IPS DF 6.9 (cell line): ENCODE results near the gene KRTAP1-5.

Source experiments
- DNase-seq: peaks from one replicate; pipeline ENCODE4 v3.0.0-alpha.2; 2013; ENCODE audit warnings: low read depth, low spot score
- H3K27ac ChIP-seq: one replicate; pipeline ENCODE4 v1.5.1; 2013; ENCODE audit warnings: low read length, control low read depth
- H3K27me3 ChIP-seq: 2 replicates; pipeline ENCODE4 v1.6.1; 2013; ENCODE audit warnings: mild to moderate bottlenecking, low read length; ENCODE audit not compliant: control insufficient read depth, insufficient read depth
- H3K36me3 ChIP-seq: 2 replicates; pipeline ENCODE4 v1.6.1; 2013; ENCODE audit warnings: low read length; ENCODE audit not compliant: control insufficient read depth, insufficient read depth
- H3K4me1 ChIP-seq: 2 replicates; pipeline ENCODE4 v1.6.1; 2013; ENCODE audit warnings: low read length; ENCODE audit not compliant: control insufficient read depth, insufficient read depth
- H3K4me3 ChIP-seq: 2 replicates; pipeline ENCODE4 v1.5.1; 2013; ENCODE audit warnings: mild to moderate bottlenecking, low read length
- H3K9me3 ChIP-seq: 2 replicates; pipeline ENCODE4 v1.6.1; 2013; ENCODE audit warnings: low read length, inconsistent platforms; ENCODE audit not compliant: control insufficient read depth, insufficient read depth
- WGBS: extraction: QIAGEN DNeasy Blood & Tissue Kit; methylation state at CpG from one replicate; pipeline ENCODE4 v1.1.7; 2013; ENCODE audit warnings: mixed read lengths, missing lambda C conversion rate; ENCODE audit not compliant: insufficient read length, insufficient coverage; 5-methylcytosine and 5-hydroxymethylcytosine counted together

The KRTAP1-5 gene

DNA sequence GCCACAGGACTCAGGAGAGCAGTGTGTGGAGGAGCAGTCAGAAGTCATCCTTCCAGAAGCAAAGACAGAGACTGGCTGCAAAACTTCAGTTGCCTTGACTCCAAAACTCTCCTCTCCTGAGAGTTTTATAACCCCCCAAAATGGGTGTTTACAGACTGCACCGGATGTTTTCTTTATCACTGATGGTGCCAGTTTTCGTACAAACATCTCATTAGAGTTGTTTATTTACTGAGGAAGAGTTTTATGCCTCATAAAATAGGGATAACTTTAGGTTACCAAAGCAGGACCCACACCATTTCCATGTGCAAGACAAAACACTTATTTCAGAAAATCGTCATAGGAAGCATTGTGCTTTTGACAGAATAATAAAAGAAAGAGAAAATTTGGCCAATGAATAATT lies 42.8 kb downstream of the KRTAP1-5 start, which contains the start of gene KRT40:
KRT40 (minus strand) TSS at position 101 of the 400 bp plus-strand sequence; CDS start at position 48, 53 bp downstream.
- Histone ChIP-seq H3K9me3 (no peaks in the 10 kb centered on the region), H3K36me3 (no peaks in the 10 kb centered on the region), H3K27me3 (no peaks in the 10 kb centered on the region), H3K4me3 (no peak within 1 kb of the TSS), H3K27ac (no peak within 1 kb of the TSS), H3K4me1 (no peaks in the 10 kb centered on the region)
- WGBS, result no CpG with 5 or more reads among the region's 3 CpGs
- DNase-seq, result no peak

DNA sequence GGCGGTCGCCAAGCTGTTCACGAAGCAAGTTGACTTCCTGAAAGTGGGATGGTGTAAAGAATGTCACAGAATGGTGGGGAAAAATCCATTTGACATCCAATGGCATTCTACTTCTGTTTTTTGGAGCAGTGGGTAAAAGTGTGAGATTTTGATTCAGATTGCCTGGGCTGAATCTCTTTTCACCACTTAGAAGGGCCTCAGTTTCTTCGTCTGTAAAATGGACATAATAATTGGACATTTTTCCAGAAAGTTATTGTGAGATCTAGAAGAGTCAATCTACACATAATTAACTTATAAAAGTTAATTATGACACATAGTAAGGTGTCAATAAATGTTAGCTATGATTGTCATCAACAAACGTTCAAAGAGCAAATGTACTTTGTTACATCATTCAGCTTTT lies 45.9 kb downstream of the KRTAP1-5 start:
- H3K36me3 ChIP-seq, result no peaks in the 10 kb centered on the region
- H3K4me3 ChIP-seq, result no peak overlapping the region
- no peaks in the 10 kb centered on the region for H3K9me3 ChIP-seq
- no peak for DNase-seq
- no CpG with 5 or more reads among the region's 5 CpGs for WGBS
- no peaks in the 10 kb centered on the region for H3K27me3 ChIP-seq
- H3K27ac ChIP-seq, result no peak overlapping the region
- H3K4me1 ChIP-seq, result no peaks in the 10 kb centered on the region

DNA sequence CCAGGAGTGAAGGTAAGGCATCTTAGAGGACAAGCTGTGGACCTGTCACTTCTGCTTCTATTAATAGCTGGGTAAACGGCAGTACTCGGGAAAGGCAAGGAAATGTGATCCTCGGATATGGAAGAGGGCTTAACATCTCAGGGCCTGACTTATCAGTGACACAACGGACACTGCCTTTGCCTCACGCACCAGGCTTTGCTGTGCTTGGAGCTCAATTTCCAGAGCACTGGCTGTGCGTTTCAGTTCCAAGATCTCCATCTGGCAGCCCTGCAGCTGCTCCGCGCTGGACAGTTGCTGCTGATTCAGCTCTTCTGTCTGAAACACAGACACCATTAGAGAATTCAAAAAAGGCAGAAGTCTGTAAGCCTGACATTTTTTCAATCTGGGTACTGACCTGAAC lies 46.4 kb downstream of the KRTAP1-5 start:
- H3K36me3 ChIP-seq, result no peaks in the 10 kb centered on the region
- DNase-seq, result no peak
- H3K9me3 ChIP-seq, result no peaks in the 10 kb centered on the region
- H3K4me3 ChIP-seq, result no peak overlapping the region
- H3K27ac ChIP-seq, result no peak overlapping the region
- WGBS, result no CpG with 5 or more reads among the region's 8 CpGs
- no peaks in the 10 kb centered on the region for H3K27me3 ChIP-seq
- H3K4me1 ChIP-seq, result no peaks in the 10 kb centered on the region

DNA sequence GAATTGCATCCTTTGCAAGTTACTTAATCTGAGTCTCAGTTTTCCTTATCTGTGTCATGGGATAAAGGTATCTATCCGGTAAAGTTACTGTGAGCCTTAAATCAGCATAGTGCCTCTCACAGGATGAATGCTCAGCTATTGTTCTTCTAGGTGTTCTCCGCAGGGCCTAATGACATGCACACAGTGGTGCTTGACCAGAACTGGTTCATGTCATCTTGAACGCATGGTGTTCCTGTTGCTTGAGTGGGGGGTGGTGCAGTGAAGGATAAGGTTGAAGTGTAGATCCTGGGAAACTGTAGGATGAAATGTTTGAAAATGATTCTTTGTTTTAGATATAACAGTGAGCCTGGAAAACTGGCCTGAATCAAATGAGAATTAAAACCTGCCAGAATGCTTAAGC lies 46.9 kb downstream of the KRTAP1-5 start:
- H3K27me3 ChIP-seq, result no peaks in the 10 kb centered on the region
- no peak for DNase-seq
- no peak overlapping the region for H3K4me3 ChIP-seq
- H3K4me1 ChIP-seq, result no peaks in the 10 kb centered on the region
- no peaks in the 10 kb centered on the region for H3K36me3 ChIP-seq
- H3K9me3 ChIP-seq, result no peaks in the 10 kb centered on the region
- WGBS, result no CpG with 5 or more reads among the region's 3 CpGs
- H3K27ac ChIP-seq, result no peak overlapping the region

DNA sequence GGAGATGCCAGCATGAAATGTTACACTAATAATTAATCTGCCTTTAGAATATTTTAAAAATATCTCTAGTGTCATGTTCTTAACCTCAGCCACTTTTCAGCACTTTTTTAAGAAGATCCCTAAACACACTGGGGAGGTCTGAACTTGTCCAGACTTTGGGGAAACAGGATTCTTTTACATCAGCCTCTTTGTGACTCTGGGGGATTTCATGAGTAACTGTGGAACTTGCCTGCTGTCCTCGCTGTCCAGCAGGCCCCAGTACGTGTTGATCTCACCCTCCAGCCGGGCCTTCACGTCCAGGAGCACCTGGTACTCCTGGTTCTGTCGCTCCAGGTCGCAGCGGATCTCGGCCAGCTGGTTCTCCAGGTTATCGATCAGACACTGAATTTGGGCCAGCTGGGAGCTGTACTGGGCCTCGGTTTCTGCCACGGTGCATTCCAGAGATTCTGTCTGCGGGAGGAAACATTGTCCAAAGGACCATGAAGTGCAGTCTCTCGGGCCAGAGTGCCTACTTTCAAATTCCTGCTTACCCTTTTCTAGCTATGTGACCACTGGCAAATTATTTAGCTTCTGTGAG lies 48.3 kb downstream of the KRTAP1-5 start:
- WGBS, result no CpG with 5 or more reads among the region's 13 CpGs
- Histone ChIP-seq H3K27ac (no peak overlapping the region), H3K4me1 (no peaks in the 10 kb centered on the region), H3K4me3 (no peak overlapping the region), H3K36me3 (no peaks in the 10 kb centered on the region), H3K27me3 (no peaks in the 10 kb centered on the region), H3K9me3 (no peaks in the 10 kb centered on the region)
- no peak for DNase-seq
